GM19438 (cell line): ENCODE results near the gene LPAR3.

Source experiments
- ATAC-seq: cut with Tn5 transposase; IDR thresholded peaks from one replicate; pipeline ENCODE4 v1.9.1; 2021; ENCODE audit warnings: low read depth; ENCODE audit not compliant: unreplicated experiment

The LPAR3 gene

DNA sequence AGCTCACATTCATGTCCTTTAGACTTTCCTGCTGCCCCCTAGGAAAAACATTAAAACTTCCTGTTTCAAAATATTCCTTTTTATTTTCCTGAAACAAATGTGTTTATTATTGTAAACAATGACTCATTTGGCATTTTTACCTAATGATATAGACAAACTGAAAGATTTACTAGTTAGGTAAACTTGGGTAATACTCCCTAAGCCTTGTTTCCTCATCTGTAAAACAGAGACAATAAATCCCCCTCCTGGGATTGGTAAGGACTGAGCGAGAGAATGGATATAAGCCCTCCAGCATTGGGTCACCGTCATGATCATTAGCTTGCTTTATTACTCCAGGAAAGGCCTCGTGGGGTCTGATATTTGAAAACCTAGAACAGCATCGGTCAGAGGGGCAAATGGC lies 59.8 kb downstream of the LPAR3 start:
- ATAC-seq, result no peak

DNA sequence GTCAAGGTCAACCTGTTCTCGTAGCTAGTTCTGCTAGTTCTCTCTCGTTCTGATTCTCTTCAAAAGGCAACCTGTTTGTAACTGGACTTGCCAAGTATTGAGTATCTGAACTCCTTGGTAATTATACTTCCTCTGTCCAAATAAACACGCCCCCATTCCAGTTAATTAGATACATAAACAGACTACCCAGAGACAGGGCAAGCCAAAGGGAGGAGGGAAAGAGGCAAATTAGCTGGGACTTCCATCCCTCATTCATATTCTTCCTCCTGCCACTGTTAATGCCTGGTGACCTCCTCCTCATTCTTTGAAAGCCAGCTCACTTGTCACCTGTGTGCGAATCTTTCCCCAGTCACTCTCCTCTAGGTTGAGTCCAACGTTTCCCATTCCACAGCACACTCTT lies 62.9 kb downstream of the LPAR3 start:
- ATAC-seq, result no peak

DNA sequence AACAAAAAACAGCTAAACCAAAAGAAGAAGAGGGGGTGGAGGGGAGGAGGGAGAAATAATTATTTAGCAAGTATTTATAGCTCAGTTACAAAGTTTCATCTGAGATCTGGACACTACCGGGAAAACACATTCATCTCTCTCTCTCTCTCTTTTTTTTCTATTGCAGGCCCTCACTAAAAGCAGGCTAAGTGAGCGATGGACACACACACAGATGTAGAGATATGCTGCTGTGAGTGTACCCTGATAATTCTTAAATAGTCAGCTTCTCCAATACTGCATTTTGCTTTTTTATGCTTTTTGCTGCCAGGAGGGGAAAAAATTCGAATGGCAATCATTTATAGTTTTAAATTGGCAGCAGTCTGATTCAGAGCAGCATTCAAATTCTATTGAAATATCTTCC lies 65.0 kb downstream of the LPAR3 start:
- no peak for ATAC-seq

DNA sequence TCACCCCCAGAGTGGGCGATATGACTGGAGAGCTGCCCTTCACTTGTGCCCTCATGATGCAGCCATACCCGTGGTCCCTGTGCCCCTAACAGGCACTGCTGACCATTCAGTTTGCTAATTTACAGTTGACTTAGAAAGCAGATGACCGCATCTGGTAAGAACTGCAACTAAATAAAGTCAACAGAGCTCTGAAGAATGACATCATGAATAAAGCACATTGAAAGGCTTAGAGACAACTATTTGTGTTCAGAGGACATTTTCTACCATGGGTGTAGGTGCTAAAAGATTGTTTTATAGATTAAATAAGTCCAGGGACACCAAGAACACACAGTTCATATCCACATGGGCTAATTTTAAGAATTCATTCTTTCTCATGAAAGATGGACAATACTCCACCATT lies 65.5 kb downstream of the LPAR3 start:
- ATAC-seq, result no peak

DNA sequence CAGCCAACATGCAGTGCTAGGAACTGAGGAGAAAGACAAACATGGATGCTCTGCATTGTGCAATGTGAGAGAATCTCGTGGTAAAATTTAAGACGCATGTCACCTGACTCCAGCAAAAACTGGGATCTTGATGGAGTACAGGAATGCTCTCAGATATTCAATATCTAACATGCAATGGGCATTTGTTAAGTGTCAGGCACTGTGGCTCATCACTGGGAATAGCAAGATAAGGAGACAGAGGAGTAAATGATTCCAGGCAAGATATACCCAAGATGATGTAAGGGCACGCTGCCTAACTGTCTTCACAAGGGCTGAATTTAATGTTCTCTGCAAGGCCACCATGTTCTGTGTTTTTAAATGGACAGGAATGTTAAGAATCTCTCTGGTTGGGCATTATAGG lies 67.8 kb downstream of the LPAR3 start:
- no peak for ATAC-seq

DNA sequence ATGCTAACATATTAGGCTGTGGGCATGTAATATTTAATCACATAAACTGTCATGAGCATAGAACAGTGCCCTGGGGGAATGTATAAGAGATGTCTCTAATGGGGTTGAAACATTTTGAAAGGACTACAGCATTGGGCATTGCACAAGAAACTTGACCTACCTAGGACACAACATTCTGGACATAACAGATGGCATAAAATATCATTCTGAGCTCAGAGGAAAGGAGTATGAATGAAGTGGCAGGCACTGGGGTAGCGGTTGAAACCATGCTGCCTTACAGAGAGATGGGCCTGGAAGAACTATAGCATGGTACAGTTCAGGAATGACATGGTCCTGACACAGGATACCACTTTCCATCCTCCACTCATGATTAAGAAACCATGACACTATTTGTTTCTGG lies 69.0 kb downstream of the LPAR3 start:
- ATAC-seq, result no peak

DNA sequence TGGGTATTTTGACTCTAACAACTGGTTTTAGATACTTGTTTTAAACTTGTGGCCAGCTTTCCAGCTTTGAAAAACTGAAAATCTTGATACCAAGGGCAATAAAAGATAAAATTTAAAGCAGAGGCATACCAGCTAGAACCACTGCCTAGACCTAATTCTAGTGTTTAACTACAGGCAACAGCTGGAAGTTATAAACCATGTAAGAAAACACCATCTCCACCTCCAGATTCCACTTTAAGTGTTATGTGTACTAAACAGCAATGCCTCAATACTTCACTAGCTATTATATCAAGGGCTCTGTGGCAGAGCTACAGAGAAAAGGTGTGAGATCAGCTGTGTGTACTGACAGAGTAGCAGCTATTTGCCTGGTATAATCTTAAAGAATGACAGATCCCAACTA lies 69.5 kb downstream of the LPAR3 start:
- ATAC-seq, result no peak

DNA sequence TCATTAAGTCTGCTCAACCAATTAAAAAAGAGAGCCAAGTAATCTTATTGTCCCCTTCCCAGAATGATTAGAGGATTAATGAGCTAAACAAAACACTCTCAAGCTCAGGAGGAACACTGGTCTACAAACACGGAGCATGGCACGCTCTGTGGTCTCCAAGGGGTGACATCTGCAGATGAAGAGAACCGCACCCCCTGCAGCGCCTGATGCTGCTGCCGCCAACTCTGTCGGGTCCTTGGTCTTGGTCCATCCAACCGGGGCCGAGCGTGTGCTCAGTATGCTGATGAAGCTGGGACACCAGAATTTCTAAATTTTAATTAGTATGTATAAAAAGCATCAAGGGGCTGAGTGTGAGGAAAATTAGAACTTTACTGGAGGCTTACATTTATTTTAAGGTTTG lies 82.7 kb downstream of the LPAR3 start:
- ATAC-seq, result no peak

DNA sequence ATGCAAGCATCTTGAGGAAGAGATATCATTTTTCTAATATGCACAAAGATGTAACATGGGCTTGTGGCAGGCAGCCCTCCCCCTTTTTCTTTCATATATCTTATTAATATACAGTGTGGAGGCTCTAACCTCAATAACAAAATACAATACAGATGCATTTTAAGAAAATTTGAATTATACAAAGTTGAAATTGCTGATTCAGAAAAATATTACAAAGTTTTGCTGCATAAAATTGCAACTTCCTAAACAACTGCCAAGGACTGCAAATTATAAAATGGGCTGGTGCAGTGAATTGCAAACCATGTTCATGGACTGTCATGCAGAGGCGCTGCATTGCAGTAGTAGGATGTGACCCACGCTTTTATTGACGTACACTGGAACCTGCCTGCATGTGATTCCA lies 84.0 kb downstream of the LPAR3 start:
- no peak for ATAC-seq

DNA sequence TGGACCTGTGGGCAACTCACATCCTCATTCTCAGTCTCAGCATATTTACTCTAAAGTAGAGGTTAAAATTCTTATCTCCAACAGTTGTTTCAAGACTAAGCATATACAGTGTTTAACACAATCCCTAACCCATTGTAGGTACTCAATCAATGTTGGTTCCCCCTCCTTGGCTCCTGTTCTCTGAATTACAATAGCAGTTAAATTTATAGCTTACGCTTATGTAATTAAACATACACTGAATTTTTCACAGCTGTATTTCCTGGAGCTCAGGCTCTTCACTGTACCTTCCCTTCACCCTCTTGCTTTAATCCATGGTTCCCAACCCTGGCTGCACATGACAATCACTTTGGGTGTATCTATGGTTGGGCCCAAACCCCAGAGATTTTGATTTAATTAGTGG lies 89.4 kb downstream of the LPAR3 start:
- ATAC-seq, result no peak

DNA sequence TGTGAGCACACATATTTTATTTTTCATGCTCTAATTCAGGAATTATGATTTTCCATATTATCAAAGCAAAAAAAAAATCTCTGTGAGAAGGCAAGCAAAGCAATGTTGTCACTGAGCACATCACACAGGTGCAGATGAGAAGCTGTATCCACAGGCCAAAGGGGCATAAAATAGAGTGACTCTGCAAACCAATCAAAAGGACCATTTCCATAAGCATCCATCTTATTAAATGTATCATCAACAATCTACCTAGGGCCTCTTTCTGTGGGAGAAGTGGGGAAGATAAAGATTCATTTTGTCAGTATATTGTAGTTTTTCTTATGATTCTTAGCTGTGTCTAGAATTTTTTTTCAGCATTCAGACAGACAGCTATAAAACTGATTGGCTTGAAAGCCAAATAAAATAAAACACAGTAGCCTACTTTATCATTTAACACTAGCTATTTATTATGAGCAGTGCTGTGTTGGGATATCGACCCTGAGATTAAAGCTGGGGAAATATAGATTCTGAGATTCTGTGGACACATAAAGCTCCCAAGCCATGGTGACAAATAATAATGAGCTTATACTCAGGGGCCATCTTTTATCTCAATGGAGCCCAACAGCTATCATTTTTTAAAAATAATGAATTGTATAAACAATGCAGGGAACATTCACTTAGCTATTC lies 90.3 kb downstream of the LPAR3 start:
- no peak for ATAC-seq

DNA sequence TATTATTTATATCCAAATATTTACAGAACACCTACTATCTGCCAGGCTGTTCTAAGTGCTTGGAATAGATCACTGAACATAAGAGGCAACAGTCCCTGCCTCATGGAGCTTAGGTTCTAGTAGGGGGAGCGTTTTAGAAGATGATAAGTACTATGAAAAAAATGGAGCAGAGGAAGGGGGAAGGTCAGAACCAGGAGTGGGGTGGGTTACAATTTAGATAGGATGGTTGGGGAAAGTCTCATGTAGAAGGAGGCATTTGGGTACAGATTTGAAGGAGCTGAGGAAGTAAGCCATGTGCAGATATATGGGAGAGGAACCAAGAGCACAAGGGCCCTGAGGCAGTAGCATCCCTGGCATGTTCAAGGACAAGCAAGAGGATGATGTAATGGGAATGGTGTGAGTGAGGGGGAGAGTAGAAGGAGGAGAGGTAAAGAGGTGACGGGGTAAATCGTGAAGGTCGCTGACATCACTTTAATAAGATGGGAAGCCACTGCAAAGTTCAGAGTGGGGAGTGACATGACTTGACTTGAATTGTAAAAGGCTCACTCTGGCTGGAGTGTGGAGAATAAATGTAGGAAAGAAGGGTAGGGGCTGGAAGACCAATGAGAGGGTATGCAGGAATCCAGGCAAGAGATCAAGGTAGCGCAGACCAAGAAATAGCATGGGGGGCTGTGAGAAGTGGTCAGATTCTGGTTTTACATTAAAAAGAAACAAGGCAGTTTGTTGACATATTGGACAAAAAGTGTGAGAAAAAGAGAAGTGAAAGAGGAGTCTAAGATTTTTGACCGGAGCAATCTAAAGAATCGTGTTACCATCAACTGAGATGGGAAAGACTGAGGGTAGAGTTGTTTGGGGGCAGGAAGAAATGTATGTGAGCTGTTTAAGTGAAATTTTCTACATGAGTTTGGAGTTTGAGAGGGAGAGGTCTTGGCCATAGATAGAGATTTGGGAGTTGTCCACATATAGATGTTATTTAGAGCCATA lies 92.6 kb downstream of the LPAR3 start:
- no peak for ATAC-seq

DNA sequence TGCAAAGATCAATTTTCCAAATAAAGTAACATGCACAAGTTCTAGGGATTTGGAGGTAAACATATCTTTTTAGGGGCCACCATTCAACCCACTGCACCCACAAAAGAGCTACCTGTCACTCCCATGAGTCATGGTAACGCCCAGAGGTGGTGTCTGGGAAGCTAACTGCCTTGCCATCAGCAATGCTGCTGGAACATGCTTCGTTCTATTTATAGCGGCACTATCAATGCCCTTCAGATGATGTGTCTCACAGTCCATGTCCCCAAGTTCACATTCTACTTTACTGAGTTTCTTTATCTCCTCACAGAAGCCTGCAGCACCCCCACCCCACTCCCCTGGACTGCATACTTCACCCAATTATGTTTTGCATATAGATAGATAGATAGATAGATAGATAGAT lies 95.4 kb downstream of the LPAR3 start:
- ATAC-seq, result no peak

DNA sequence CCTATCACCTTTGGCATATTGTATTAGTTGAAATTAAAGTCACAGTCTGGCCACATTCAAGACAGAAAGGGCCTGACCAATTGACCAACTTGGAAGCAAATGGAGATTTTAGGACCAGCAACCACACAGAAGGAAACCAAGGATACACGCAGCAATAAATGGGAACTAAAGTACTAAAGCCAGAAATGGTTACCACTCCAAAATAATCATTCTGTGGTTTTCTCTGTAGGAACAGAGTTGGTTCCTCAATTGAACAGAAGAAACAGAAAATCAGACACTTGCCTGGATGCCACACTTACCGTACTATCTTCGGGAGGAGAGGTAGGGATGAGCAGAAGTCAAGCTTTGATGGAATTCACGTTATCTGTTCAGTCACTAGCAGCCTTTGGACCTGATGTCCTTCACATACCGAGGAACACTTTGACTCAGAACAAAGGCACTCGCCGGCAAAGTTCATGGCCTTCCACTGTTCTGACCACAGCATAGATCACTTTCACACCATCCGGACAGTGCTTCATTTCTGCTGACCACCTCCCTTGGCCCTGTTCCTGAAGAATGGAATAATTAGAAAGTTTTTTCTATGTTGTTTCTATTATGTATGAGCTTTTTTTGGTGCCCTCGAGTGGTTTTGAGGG lies 96.9 kb downstream of the LPAR3 start:
- ATAC-seq, result no peak

DNA sequence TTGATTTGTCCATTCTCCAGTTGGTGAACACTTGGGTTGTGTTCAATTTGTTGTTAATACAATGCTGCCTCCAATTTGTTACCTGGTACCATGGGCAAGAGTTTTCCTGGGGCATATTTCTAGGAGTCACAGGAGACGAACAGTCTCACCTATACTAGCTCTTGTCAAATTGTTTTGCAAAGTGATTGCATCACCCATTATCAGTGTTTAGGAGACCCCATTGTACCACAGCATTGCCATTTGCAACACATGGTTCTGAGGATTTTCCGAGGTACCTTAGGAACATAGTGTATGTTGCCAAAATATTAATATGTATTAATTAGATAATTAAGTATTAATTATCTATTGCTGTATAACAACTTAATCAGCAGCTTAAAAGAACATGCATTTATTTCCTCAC lies 97.8 kb downstream of the LPAR3 start:
- no peak for ATAC-seq

DNA sequence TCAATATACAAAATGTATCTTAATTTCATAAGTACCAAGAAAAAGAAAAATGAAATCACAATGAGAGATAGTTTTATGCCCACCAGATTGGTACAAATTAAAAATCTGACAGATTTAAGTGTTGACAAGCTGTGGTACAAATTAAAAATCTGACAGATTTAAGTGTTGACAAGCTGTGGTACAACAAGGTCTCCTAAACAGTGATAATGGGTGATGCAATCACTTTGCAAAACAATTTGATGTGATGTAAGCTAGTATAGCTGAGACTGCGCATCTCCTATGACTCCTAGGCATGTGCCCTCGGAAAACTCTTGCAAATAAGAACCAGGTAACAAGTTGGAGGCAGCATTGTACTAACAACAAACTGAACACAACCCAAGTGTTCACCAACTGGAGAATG lies 100.6 kb downstream of the LPAR3 start:
- no peak for ATAC-seq

DNA sequence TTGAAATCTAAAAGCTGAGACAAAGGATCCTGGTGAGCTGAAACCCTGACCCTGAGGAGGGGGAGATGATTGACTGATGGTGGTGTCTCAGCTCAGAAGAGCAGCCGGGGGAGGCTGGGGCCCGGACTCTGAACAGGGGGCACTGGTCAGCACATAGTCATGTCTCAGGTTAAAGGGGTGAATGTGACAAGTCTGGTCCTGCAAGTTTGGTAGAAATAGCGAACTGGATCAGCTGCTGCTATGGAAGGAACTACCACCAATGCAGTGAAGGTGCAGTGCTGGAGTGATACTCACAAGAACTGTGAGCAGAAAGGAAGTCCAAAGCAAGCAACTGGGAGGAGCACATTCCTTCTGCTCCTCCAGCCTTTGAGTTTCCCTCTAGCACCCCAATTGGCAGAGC lies 104.0 kb downstream of the LPAR3 start:
- no peak for ATAC-seq

DNA sequence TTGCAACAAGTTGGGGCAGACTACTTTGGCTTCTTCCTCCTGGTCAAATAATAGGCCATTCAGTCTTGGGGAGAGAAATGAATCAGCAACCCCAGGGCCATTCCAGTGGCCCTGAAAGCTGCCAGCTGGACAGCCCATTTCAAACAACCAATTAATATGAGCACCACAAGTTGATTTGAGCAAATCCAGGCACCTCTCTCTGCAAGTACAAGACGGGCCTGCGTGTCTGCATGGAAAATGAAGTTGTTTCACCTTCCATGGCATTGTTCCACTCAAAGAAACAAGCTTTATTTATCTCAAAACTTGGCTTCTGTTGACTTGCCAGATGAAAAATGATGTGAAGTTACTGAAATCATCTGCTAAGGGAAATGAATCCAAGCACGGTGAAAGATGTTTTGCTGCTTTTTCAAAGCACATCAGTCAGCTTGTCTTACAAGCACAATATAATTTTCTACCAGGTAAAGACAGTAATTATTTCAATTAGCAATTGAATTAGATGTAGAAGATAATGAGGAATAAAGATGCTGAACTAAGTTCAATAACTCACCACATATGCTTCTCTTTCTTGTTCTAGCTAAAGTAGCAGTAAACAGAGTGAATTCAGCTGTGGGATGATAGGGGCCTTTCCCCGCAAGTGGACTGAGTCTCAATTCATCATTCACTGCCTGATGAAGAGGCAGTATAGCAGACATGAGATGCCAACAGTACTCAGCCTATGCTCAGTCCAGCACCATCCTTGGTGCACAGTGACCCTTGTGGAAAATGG lies 107.6 kb downstream of the LPAR3 start:
- no peak for ATAC-seq

DNA sequence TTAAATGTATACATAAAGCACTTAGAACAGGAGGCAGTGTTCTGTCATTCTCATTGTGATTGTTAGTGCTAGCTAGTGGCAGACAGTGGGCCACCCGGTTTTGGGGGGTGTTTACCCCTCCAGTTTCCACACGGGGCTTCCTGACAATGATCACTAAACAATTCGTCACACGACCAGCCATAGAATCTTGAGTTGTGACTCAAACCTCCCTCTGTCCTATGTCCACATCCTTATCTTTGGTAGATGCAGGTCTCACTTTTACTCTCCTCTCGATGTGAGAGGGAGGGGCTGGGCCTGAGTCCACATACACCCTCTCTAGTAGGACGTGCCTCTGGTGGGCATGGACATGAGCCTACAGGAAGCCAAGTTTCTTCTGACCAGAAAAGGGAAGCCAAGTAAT lies 110.1 kb downstream of the LPAR3 start:
- ATAC-seq, result no peak

DNA sequence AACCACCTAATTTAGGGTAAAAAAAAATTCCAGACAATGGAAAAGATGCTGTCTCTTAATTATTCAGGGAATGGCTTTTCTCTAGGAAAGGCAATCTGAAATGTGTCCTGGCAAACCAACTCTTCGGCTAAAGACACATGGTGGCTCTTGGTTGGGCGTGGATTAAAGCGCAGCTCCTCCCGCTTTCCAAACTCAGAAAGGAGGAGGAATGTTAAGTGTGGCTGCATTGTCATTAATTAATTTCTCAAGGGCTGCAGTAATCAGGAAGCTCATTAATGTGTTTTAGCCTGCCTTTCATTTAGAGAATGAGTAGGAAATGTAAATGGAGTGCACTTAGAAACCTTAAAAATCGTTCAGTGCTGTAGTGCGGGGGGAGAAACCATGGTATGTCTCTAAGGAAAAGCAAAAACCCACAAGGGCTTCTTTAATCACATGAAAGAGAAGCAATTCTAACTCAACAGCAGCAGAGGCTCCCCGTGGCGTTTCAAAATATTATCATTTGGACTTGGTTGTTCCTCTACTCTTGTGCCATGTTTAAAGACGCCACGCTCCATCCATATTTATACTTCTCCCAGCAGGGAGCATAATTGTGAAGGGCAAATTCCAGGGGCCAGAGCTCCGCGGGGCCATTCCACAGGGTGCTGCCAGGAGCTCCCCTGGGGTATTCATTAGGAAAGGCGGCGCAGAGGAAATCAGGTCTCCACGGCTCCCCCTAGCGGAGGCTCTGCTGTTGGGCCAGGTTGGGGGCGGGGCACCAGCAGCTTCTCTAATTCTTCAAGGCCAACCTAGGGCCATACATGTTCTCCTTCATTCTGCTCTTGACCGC lies 110.8 kb downstream of the LPAR3 start:
- peak; percentile 93 for ATAC-seq
